Measurements from ENCODE around the gene ZNF48.

Gene ZNF48

GRCh38 chr16:30358990-30359870 lies 36.0 kb upstream of the ZNF48 start:
- DNase-seq, result no peak

GRCh38 chr16:30359871-30360170 lies 35.4 kb upstream of the ZNF48 start:
- DNase-seq, result no peak

GRCh38 chr16:30361180-30361579 lies 34.0 kb upstream of the ZNF48 start:
- DNase-seq, result no peak

- no peak for DNase-seq
Measured at GRCh38 chr16:30365200-30365599, 30.0 kb upstream of the ZNF48 start.

GRCh38 chr16:30366511-30366910 lies 28.7 kb upstream of the ZNF48 start:
- DNase-seq, result no peak

- DNase-seq, result no peak
Measured at GRCh38 chr16:30367349-30368009, 27.7 kb upstream of the ZNF48 start.

GRCh38 chr16:30368122-30368791 lies 27.0 kb upstream of the ZNF48 start:
- peak; percentile 46 for DNase-seq

GRCh38 chr16:30368792-30369090 lies 26.5 kb upstream of the ZNF48 start:
- DNase-seq, result no peak

- DNase-seq, result peak; percentile 56
Measured at GRCh38 chr16:30369091-30369937, 25.9 kb upstream of the ZNF48 start.

GRCh38 chr16:30369938-30370455 lies 25.2 kb upstream of the ZNF48 start:
- DNase-seq, result no peak

GRCh38 chr16:30370456-30371247 lies 24.6 kb upstream of the ZNF48 start, which contains the start of gene TBC1D10B:
TBC1D10B (minus strand) TSS chr16:30370494; CDS start chr16:30370183, 311 bp downstream.
- DNase-seq, result peak; percentile 100

- DNase-seq, result no peak
Measured at GRCh38 chr16:30371248-30371816, 23.9 kb upstream of the ZNF48 start.

- no peak for DNase-seq
Measured at GRCh38 chr16:30372038-30372712, 23.0 kb upstream of the ZNF48 start.

- no peak for DNase-seq
Measured at GRCh38 chr16:30372725-30373124, 22.5 kb upstream of the ZNF48 start.

GRCh38 chr16:30374538-30374937 lies 20.7 kb upstream of the ZNF48 start, which contains the start of gene MYL11:
MYL11 (plus strand) TSS chr16:30374802; CDS start chr16:30374858, 56 bp downstream.
- DNase-seq, result no peak

- DNase-seq, result no peak
Measured at GRCh38 chr16:30375864-30376263, 19.4 kb upstream of the ZNF48 start.

- no peak for DNase-seq
Measured at GRCh38 chr16:30376461-30376902, 18.7 kb upstream of the ZNF48 start.

- DNase-seq, result no peak
Measured at GRCh38 chr16:30377050-30377811, 18.0 kb upstream of the ZNF48 start.

- DNase-seq, result peak; percentile 95
Measured at GRCh38 chr16:30377812-30378235, 17.4 kb upstream of the ZNF48 start.
